ENCODE data around the gene PHF14. TPM values are rescaled to one million over a fixed set of nuclear protein-coding genes. Genes with fewer than 3 reads are reported as not detected.

Gene PHF14
- total RNA-seq, 3 donors from 2014 or later = 42.6 to 73.5 (median 66.9) TPM

DNA sequence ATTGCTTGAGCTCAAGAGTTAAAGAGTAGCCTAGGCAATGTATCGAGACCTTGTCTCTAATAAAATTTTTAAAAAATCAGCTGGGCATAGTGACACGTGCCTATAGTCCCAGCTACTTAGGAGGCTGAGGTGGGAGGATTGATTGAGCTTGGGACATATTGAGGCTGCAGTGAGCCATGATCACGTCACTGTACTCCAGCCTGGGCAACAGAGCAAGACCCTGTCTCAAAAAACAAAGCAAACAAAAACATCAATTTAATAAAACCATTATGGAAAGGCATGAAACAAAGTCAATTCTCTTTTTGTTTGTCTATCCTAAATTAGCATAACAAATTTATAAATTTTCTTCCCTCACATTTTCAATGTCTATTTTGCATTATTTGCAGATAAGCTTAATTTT is 108.4 kb downstream of the PHF14 start:
- Histone ChIP-seq H3K9me3 (no peaks in the 10 kb centered on the region), H3K4me3 (no peak overlapping the region), H3K4me1 (no peaks in the 10 kb centered on the region), H3K27me3 (no peaks in the 10 kb centered on the region), H3K36me3 (no peaks in the 10 kb centered on the region), H3K27ac (no peak overlapping the region)
- no peak for DNase-seq (ENCODE audit: low spot score in 2 of 2)
- intact Hi-C loops (cut with DNase I; ENCODE audit: low total_unique reads) = no loop called here
- no peak for TF ChIP-seq POLR2AphosphoS5 (IDR thresholded peaks at IDR 0.05)
- TF ChIP-seq, protein P1, sequence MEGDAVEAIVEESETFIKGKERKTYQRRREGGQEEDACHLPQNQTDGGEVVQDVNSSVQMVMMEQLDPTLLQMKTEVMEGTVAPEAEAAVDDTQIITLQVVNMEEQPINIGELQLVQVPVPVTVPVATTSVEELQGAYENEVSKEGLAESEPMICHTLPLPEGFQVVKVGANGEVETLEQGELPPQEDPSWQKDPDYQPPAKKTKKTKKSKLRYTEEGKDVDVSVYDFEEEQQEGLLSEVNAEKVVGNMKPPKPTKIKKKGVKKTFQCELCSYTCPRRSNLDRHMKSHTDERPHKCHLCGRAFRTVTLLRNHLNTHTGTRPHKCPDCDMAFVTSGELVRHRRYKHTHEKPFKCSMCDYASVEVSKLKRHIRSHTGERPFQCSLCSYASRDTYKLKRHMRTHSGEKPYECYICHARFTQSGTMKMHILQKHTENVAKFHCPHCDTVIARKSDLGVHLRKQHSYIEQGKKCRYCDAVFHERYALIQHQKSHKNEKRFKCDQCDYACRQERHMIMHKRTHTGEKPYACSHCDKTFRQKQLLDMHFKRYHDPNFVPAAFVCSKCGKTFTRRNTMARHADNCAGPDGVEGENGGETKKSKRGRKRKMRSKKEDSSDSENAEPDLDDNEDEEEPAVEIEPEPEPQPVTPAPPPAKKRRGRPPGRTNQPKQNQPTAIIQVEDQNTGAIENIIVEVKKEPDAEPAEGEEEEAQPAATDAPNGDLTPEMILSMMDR (IDR thresholded peaks at IDR 0.05) = no peak
- no peak for TF ChIP-seq POLR2A (IDR thresholded peaks at IDR 0.05)

DNA sequence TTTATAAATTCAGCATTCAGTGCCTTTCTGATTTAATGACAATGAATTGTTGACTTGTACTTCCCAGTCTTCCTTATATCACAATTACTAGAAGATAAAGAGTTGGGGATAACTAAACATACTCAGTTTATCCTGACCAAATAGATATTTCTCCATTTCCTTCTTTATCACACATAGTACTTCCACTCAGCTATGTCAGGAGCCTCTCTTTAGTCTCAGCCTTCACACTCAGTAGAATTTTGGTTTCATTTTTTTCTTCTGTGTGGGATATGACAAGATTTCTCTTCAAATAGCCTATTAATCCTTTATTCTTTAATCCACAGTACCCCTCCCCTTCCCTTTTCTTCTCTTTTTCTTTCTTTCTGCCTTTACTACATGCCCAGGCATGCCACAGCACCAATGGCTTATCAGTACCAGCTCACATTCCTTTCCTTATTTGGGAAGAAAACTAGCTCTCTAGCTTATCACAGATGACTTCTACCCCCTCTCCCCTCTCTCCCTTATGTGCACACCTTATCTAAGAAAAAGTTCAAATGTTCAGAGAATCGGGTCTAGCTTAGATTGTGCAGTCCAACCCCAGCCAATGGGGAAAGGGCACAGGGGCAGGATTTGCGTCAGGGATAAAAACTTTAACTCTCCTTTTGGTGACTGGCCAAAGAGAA is 109.0 kb downstream of the PHF14 start:
- DNase-seq (ENCODE audit: low spot score in 2 of 2) = no peak
- Histone ChIP-seq H3K9me3 (no peaks in the 10 kb centered on the region), H3K27ac (no peak overlapping the region), H3K36me3 (no peaks in the 10 kb centered on the region), H3K4me1 (no peaks in the 10 kb centered on the region), H3K4me3 (no peak overlapping the region), H3K27me3 (no peaks in the 10 kb centered on the region)
- intact Hi-C loops (cut with DNase I; ENCODE audit: low total_unique reads) = no loop called here
- TF ChIP-seq POLR2A (IDR thresholded peaks at IDR 0.05) = no peak
- TF ChIP-seq POLR2AphosphoS5 (IDR thresholded peaks at IDR 0.05) = no peak
- TF ChIP-seq, protein P1 (IDR thresholded peaks at IDR 0.05) = no peak

DNA sequence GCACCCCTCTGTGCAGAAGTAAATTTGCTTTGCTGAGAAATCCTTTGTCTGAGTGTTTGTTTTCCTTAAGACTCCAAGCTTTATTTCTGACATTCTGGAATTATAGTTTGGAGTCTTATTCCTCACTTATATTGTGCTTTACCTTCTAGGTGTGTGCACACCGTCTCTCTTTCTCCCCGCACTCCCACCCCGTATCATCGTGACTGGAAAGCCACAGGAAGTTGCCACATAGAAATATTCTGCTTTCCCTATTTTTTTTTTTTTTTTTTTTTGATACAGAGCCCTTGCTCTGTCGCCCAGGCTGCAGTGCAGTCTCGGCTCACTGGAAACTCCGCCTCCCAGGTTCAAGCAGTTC is 109.5 kb downstream of the PHF14 start:
- Histone ChIP-seq H3K27me3 (no peaks in the 10 kb centered on the region), H3K9me3 (no peaks in the 10 kb centered on the region), H3K36me3 (no peaks in the 10 kb centered on the region), H3K4me3 (no peak overlapping the region), H3K4me1 (no peaks in the 10 kb centered on the region), H3K27ac (no peak overlapping the region)
- DNase-seq (ENCODE audit: low spot score in 2 of 2) = no peak
- TF ChIP-seq, protein P1 (IDR thresholded peaks at IDR 0.05) = no peak
- no peak for TF ChIP-seq POLR2A (IDR thresholded peaks at IDR 0.05)
- TF ChIP-seq POLR2AphosphoS5 (IDR thresholded peaks at IDR 0.05) = no peak
- intact Hi-C loops (cut with DNase I; ENCODE audit: low total_unique reads) = no loop called here

DNA sequence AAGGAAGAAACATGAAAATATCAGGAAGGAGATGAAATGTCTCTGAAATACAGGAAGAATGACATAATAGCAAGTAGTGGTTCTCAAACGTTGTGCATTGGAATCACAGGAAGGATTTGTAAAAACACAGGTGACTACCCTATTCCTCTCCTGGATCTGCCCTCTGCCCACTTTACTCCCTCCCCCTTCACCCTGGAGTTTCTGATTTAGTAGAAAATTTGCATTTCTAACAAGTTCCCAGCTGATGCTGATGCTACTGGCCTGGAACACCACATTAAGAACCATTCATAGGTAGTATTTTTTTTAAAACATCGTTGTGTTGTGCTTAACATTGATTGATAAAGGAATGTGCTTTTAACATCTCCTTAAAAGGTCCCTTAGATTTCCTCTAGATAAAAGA is 130.9 kb downstream of the PHF14 start:
- no peaks in the 10 kb centered on the region for H3K36me3 ChIP-seq
- no peaks in the 10 kb centered on the region for H3K9me3 ChIP-seq
- no peaks in the 10 kb centered on the region for H3K27me3 ChIP-seq
- no peak overlapping the region for H3K27ac ChIP-seq
- H3K4me1 ChIP-seq = no peaks in the 10 kb centered on the region
- no peak for DNase-seq (ENCODE audit: low spot score in 2 of 2)
- TF ChIP-seq, protein P1 (IDR thresholded peaks at IDR 0.05) = no peak
- TF ChIP-seq POLR2A (IDR thresholded peaks at IDR 0.05) (no peak), POLR2AphosphoS5 (IDR thresholded peaks at IDR 0.05) (no peak)
- intact Hi-C loops (cut with DNase I; ENCODE audit: low total_unique reads) = no loop called here
- no peak overlapping the region for H3K4me3 ChIP-seq

DNA sequence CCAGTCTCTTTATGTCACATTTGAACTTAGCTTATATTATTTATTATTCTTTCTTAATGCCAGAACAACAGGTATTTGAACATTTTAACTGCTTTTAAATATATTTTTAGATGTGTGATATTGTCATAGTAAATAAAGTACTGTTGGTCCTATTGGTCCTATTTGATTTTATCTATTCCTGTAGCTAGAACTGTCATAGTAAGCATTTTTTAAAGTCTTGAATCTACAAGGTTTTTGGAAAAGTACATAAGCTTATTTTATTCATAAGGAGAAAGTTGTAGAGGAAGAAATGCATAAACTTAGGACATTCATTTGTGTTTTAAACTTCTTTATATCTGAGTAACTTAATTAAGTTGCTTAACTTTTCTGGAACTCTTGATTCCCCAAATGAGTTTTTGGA is 136.0 kb downstream of the PHF14 start:
- Histone ChIP-seq H3K36me3 (no peaks in the 10 kb centered on the region), H3K9me3 (no peaks in the 10 kb centered on the region), H3K4me1 (no peaks in the 10 kb centered on the region), H3K27ac (no peak overlapping the region), H3K4me3 (no peak overlapping the region), H3K27me3 (no peaks in the 10 kb centered on the region)
- intact Hi-C loops (cut with DNase I; ENCODE audit: low total_unique reads) = no loop called here
- no peak for TF ChIP-seq POLR2AphosphoS5 (IDR thresholded peaks at IDR 0.05)
- TF ChIP-seq, protein P1 (IDR thresholded peaks at IDR 0.05) = no peak
- TF ChIP-seq POLR2A (IDR thresholded peaks at IDR 0.05) = no peak
- no peak for DNase-seq (ENCODE audit: low spot score in 2 of 2)
